HCT116 (cell line): ENCODE data around the gene CYSTM1. TPM values are rescaled to one million over a fixed set of nuclear protein-coding genes. Genes with fewer than 3 reads are reported as not detected.

Experiments used
- ATAC-seq: fragments of 200-7000 bp; cut with Tn5 transposase; 2 replicates; pipeline ENCODE4 v1.9.1; 2020; ENCODE audit warnings: mild to moderate bottlenecking, moderate library complexity
- BruUV-seq: library from RNA; stranded (reverse); fragments of 400-500 nt; replicated peaks from 2 replicates; lab custom pipeline; 2021; lab: Mats Ljungman, UMichigan
- CTCF ChIA-PET: fragments of 300-600 bp; sonication (Branson Sonifier 250); formaldehyde crosslinking; loops from one replicate; lab custom pipeline; 2021; ENCODE audit warnings: antibody characterized with exemption; lab: Charles Lee
- POLR2A ChIA-PET: fragments of 300-600, 350-600 bp; sonication (Branson Sonifier 250); formaldehyde crosslinking; loops from one replicate; lab custom pipeline; 2021; ENCODE audit warnings: antibody characterized with exemption; lab: Charles Lee
- RAD21 ChIA-PET, 2 experiments: fragments of 300-600 bp; sonication (Branson Sonifier 250); formaldehyde crosslinking; loops; one replicate each; lab custom pipeline; 2023; ENCODE audit warnings: low total read pairs in 2 of 2; ENCODE audit not compliant: uncharacterized antibody in 2 of 2, unreplicated experiment in 2 of 2, low non-redundant PET in 1 of 2; lab: Charles Lee
- DNase-seq: peaks from one replicate; pipeline ENCODE4 v3.0.0-alpha.2; 2010; ENCODE audit warnings: low read depth, low spot score
- H2AFZ ChIP-seq: fragments of 200-600 bp; shearing (Covaris generic), sonication (generic); 2 replicates; pipeline ENCODE4 v1.6.1; 2017; ENCODE audit warnings: low read depth, mixed run types, mixed read lengths, antibody characterized with exemption, low read length; ENCODE audit not compliant: poor library complexity, severe bottlenecking
- H3K27ac ChIP-seq: 2 replicates; pipeline ENCODE4 v1.5.1; 2012; ENCODE audit warnings: low read depth, low read length
- H3K27me3 ChIP-seq: fragments of 200-600 bp; sonication (generic); 2 replicates; pipeline ENCODE4 v1.6.1; 2016; ENCODE audit warnings: mixed run types, low read length, mixed read lengths; ENCODE audit not compliant: insufficient read depth
- H3K36me3 ChIP-seq, 2 experiments: fragments of 200-500 bp in 1 of 2; fragments of 200-600 bp in 1 of 2; sonication (Bioruptor generic) in 1 of 2; sonication (generic) in 1 of 2; 2 replicates each; pipeline versions ENCODE4 v1.5.1 to v1.6.1; 2014 to 2016; ENCODE audit warnings: low read length in 2 of 2, inconsistent platforms in 1 of 2, mixed read lengths in 1 of 2, mixed run types in 1 of 2; ENCODE audit not compliant: insufficient read depth in 2 of 2, control insufficient read depth in 1 of 2
- H3K4me1 ChIP-seq, 2 experiments: fragments of 200-600 bp in 1 of 2; sonication (generic) in 1 of 2; 2 replicates each; pipeline versions ENCODE4 v1.5.1 to v1.6.1; 2012 to 2017; ENCODE audit warnings: low read length in 2 of 2, inconsistent platforms in 1 of 2, mild to moderate bottlenecking in 1 of 2, mixed read lengths in 1 of 2, mixed run types in 1 of 2, moderate library complexity in 1 of 2; ENCODE audit not compliant: insufficient read depth in 2 of 2, control insufficient read depth in 1 of 2
- H3K4me2 ChIP-seq: fragments of 200-600 bp; sonication (generic); 2 replicates; pipeline ENCODE4 v1.6.1; 2017; ENCODE audit warnings: mixed run types, low read length, mixed read lengths
- H3K4me3 ChIP-seq, 2 experiments: fragments of 200-600 bp in 1 of 2; sonication (generic) in 1 of 2; replicated peaks in 1 of 2; 2 replicates each; pipeline ENCODE4 v1.5.1; 2011 to 2016; ENCODE audit warnings: low read length in 2 of 2, control low read depth in 1 of 2, low read depth in 1 of 2, mild to moderate bottlenecking in 1 of 2, mixed read lengths in 1 of 2, mixed run types in 1 of 2
- H3K79me2 ChIP-seq: fragments of 200-600 bp; sonication (generic); 2 replicates; pipeline ENCODE4 v1.6.1; 2017; ENCODE audit warnings: mild to moderate bottlenecking, mixed run types, low read length, moderate library complexity, mixed read lengths; ENCODE audit not compliant: insufficient read depth
- H3K9ac ChIP-seq: fragments of 200-600 bp; sonication (generic); 2 replicates; pipeline ENCODE4 v1.6.1; 2016; ENCODE audit warnings: low read length, mixed read lengths
- H3K9me2 ChIP-seq: fragments of 200-600 bp; sonication (generic), shearing (Covaris generic); 2 replicates; pipeline ENCODE4 v1.6.1; 2017; ENCODE audit warnings: mixed run types, mild to moderate bottlenecking, moderate library complexity; ENCODE audit not compliant: insufficient read depth
- H3K9me3 ChIP-seq, 2 experiments: fragments of 200-500 bp in 1 of 2; fragments of 200-600 bp in 1 of 2; sonication (Bioruptor generic) in 1 of 2; sonication (generic) in 1 of 2; 2 replicates each; pipeline ENCODE4 v1.6.1; 2014 to 2017; ENCODE audit warnings: low read length in 2 of 2, mixed read lengths in 2 of 2, inconsistent platforms in 1 of 2, low read depth in 1 of 2, mild to moderate bottlenecking in 1 of 2, mixed run types in 1 of 2, moderate library complexity in 1 of 2; ENCODE audit not compliant: control insufficient read depth in 1 of 2, insufficient read depth in 1 of 2
- H4K20me1 ChIP-seq: fragments of 200-600 bp; sonication (generic), shearing (Covaris generic); 2 replicates; pipeline ENCODE4 v1.6.1; 2017; ENCODE audit warnings: mixed run types, mild to moderate bottlenecking, moderate library complexity; ENCODE audit not compliant: insufficient read depth
- ATF3 ChIP-seq: IDR thresholded peaks from 2 replicates; pipeline ENCODE4 v1.6.1; 2012
- CEBPB ChIP-seq: IDR thresholded peaks from 2 replicates; pipeline ENCODE4 v1.6.1; 2012; ENCODE audit warnings: low read depth
- EGR1 ChIP-seq: IDR thresholded peaks from 2 replicates; pipeline ENCODE4 v1.6.1; 2012; ENCODE audit warnings: low read depth
- EZH2 ChIP-seq: fragments of 200-600 bp; sonication (generic); IDR thresholded peaks from 2 replicates; pipeline ENCODE4 v1.6.1; 2017; ENCODE audit warnings: antibody characterized with exemption, mixed run types
- EZH2phosphoT487 ChIP-seq: fragments of 200-600 bp; IDR thresholded peaks from 2 replicates; pipeline ENCODE4 v1.6.1; 2018; ENCODE audit warnings: antibody characterized with exemption, borderline replicate concordance
- FOSL1 ChIP-seq: IDR thresholded peaks from 2 replicates; pipeline ENCODE4 v1.6.1; 2012; ENCODE audit warnings: low read depth
- JUND ChIP-seq: IDR thresholded peaks from 2 replicates; pipeline ENCODE4 v1.6.1; 2012
- MAX ChIP-seq: IDR thresholded peaks from 2 replicates; pipeline ENCODE4 v1.6.1; 2012
- POLR2A ChIP-seq: IDR thresholded peaks from 2 replicates; pipeline ENCODE4 v1.7.0; 2011; ENCODE audit warnings: borderline replicate concordance; ENCODE audit not compliant: insufficient read depth, insufficient read length; ENCODE audit errors: extremely low read depth
- POLR2AphosphoS5 ChIP-seq: IDR thresholded peaks from 2 replicates; pipeline ENCODE4 v1.6.1; 2011; ENCODE audit warnings: mild to moderate bottlenecking, low read depth, low read length, moderate library complexity
- REST ChIP-seq: IDR thresholded peaks from 2 replicates; pipeline ENCODE4 v1.6.1; 2012; ENCODE audit warnings: low read depth
- SIN3A ChIP-seq: IDR thresholded peaks from 2 replicates; pipeline ENCODE4 v1.6.1; 2012; ENCODE audit warnings: low read depth
- SP1 ChIP-seq: IDR thresholded peaks from 2 replicates; pipeline ENCODE4 v1.6.1; 2012; ENCODE audit warnings: low read depth
- TCF7L2 ChIP-seq: IDR thresholded peaks from 2 replicates; pipeline ENCODE4 v1.7.0; 2011; ENCODE audit warnings: borderline replicate concordance, inconsistent platforms; ENCODE audit not compliant: insufficient read depth, insufficient read length; ENCODE audit errors: extremely low read depth
- YY1 ChIP-seq: IDR thresholded peaks from 2 replicates; pipeline ENCODE4 v1.6.1; 2011; ENCODE audit warnings: low read length, low read depth, moderate library complexity, mild to moderate bottlenecking; ENCODE audit not compliant: insufficient replicate concordance; ENCODE audit errors: extremely low read depth
- ZBTB33 ChIP-seq: IDR thresholded peaks from 2 replicates; pipeline ENCODE4 v1.6.1; 2011; ENCODE audit warnings: mild to moderate bottlenecking, low read length, moderate library complexity; ENCODE audit not compliant: insufficient replicate concordance; ENCODE audit errors: extremely low read depth
- ZFX ChIP-seq: fragments of 450-650 bp; IDR thresholded peaks from 2 replicates; pipeline ENCODE4 v1.6.1; 2017
- ZNF274 ChIP-seq: fragments of 200-500 bp; sonication (Bioruptor generic); IDR thresholded peaks from 2 replicates; pipeline ENCODE4 v1.6.1; 2014; ENCODE audit warnings: mild to moderate bottlenecking, low read depth, low read length, inconsistent platforms
- intact Hi-C: fragments of 100-400 bp; cut with micrococcal nuclease; formaldehyde crosslinking; loops from 2 replicates; pipeline ENCODE4 v1.10.0; 2022
- total RNA-seq: library from RNA; stranded (reverse); gene quantifications from one replicate; pipeline ENCODE4 v1.2.1, GENCODE V29; 2021; ENCODE audit not compliant: unreplicated experiment

The CYSTM1 gene
- total RNA-seq, 1 experiment from 2014 or later: 56.0 TPM

- POLR2A ChIA-PET: no interaction called here
- no TSS peak for BruUV-seq
These were observed 10.4 kb downstream of the CYSTM1 start for GRCh38 chr5:140185409-140185808.

More at GRCh38 chr5:140185409-140185808, 10.4 kb downstream of the CYSTM1 start:
- H3K4me3 ChIP-seq: no peak overlapping the region
- H3K4me1 ChIP-seq: peaks cover 21 to 31% of the 10 kb centered on the region in 2 experiments
- TF ChIP-seq POLR2A: no peak
- TF ChIP-seq SIN3A: no peak
- TF ChIP-seq EZH2phosphoT487: no peak
- no peak for TF ChIP-seq POLR2AphosphoS5
- no peak for TF ChIP-seq CEBPB
- no peak for TF ChIP-seq FOSL1
- TF ChIP-seq TCF7L2: no peak
- TF ChIP-seq ZBTB33: no peak
- no peak for TF ChIP-seq ZFX
- no peak for TF ChIP-seq ZNF274
- no peak for TF ChIP-seq JUND
- no peak for TF ChIP-seq YY1
- TF ChIP-seq REST: no peak
- no peak for TF ChIP-seq ATF3
- TF ChIP-seq EGR1: no peak
- TF ChIP-seq MAX: no peak
- TF ChIP-seq SP1: no peak
- no peak for TF ChIP-seq EZH2
- no peaks in the 10 kb centered on the region for H3K27me3 ChIP-seq
- H4K20me1 ChIP-seq: no peaks in the 10 kb centered on the region
- intact Hi-C loops: no loop called here
- H3K27ac ChIP-seq: no peak overlapping the region
- DNase-seq: no peak
- H3K4me2 ChIP-seq: no peak overlapping the region
- no peaks in the 10 kb centered on the region for H3K36me3 ChIP-seq
- no peak for ATAC-seq
- 0 out of 2 replicates have a peak, but pooled peaks cover 5% of the 10 kb centered on the region for H3K9me2 ChIP-seq
- no peak overlapping the region for H3K9ac ChIP-seq
- ChIA-PET RAD21 (no interaction called here), CTCF (no interaction called here)
- H3K9me3 ChIP-seq: peaks cover 0 to 5% of the 10 kb centered on the region in 2 experiments; a peak in 1 of 4 replicates
- no peak overlapping the region for H2AFZ ChIP-seq
- peaks cover 69% of the 10 kb centered on the region for H3K79me2 ChIP-seq
